Measurements from ENCODE around the gene ERGIC1.

DNA sequence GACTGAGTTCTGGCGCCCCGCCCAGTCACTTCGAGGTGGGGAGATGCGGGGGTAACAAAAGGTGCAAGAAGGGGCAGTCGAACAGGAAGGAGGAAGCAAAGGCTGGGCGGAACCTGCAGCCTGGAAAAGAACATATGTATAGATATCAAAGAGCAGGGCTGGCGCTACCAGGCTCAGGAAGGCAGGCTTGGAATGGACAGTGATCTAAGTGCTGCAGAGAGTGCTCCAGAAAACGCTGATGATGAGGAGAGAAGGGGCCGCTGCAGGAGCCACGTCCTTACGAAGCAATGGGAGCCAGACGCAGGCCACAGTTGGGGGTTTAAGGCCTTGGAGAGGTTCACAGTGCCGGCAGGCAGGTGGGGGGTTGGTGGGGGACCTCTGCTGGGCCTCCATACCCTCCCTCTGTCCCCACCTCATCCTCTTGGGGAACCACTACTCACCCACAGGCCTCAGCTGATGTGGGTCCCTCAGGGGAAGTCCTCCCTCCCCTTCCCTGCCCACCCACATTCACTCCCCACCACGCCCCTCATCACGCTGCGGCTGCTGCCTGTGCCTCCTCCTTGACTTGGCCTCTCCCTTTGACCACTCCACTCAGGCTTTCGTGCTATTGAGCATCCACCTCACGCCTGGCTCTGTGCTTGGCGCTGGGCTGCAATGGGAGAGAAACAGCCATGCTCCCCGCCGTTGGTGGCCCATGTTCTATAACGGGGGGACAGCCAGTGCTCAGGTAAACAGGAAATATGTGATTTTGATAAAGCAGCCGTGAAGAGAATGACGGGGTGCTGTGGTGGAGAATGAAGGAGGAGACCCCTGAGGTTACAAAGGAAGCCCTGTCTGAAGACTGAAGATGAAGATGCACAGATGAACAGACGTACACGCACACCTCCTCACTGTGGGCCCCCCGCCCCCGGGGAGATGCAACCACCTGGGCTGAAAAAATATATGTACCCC, 84.6 kb downstream of the ERGIC1 start:
- no peak for TF ChIP-seq POLR2A (IDR thresholded peaks at IDR 0.05)
- TF ChIP-seq, protein P1, sequence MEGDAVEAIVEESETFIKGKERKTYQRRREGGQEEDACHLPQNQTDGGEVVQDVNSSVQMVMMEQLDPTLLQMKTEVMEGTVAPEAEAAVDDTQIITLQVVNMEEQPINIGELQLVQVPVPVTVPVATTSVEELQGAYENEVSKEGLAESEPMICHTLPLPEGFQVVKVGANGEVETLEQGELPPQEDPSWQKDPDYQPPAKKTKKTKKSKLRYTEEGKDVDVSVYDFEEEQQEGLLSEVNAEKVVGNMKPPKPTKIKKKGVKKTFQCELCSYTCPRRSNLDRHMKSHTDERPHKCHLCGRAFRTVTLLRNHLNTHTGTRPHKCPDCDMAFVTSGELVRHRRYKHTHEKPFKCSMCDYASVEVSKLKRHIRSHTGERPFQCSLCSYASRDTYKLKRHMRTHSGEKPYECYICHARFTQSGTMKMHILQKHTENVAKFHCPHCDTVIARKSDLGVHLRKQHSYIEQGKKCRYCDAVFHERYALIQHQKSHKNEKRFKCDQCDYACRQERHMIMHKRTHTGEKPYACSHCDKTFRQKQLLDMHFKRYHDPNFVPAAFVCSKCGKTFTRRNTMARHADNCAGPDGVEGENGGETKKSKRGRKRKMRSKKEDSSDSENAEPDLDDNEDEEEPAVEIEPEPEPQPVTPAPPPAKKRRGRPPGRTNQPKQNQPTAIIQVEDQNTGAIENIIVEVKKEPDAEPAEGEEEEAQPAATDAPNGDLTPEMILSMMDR (IDR thresholded peaks at IDR 0.05 in 4 of 5, conservative IDR thresholded peaks at IDR 0.05 in 1 of 5), result no peak
